RKO (cell line): Measurements from ENCODE around the gene COL4A3.

Source experiments
- DNase-seq: peaks from one replicate; pipeline ENCODE4 v3.0.0-alpha.2; 2016; ENCODE audit warnings: low spot score

Gene COL4A3

DNA sequence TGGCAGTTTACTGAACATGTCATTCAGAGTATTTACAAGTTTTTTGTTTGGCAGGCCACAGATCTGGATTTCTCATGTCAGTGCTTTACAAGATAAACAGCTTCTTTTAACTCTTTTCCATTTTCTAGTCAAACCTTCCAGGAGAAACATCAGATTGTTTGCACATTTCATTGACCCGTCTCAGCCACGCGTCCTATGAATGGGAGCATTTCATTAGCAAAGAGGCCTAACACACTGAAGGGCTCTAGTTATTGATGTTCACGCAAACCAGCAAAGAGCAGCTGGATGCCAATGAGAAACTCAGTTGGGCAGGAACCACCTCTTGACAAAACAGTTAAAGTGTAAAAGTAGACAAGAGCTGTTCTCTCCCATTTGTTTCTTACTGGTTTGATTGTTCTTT, 131.4 kb downstream of the COL4A3 start:
- no peak for DNase-seq

DNA sequence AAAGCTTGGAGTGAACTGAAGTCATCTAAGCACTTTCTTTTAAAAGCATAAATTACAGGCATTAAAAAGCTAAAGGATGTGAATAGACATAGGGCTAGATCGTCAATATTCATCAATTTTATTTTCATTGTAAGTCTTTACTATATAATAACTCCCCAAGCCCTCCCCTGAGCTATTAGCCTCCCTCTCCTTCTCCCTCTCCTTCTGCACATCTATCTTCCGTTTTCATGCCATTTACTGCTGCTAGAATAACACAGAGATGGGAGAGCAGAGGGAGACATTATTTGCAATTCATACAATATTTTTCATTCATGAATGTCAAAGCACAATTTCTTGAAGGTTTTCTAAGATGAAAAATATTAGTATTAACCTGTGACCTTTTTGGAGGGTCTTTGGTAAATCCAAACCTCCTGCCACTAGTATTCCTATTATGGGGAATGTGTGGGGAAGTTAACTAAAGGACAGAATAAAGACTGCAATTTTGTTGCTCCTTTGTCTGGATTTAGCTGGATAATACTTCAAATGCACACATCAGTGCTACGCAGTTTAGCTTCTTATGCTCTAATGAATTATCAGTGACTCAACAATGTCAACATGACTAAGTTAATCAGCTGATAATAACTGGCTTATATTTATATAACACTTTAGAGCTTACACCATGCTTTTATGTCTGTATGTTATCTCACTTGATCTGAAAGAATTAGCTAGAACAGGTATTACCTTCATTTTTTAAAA, 132.4 kb downstream of the COL4A3 start:
- no peak for DNase-seq

DNA sequence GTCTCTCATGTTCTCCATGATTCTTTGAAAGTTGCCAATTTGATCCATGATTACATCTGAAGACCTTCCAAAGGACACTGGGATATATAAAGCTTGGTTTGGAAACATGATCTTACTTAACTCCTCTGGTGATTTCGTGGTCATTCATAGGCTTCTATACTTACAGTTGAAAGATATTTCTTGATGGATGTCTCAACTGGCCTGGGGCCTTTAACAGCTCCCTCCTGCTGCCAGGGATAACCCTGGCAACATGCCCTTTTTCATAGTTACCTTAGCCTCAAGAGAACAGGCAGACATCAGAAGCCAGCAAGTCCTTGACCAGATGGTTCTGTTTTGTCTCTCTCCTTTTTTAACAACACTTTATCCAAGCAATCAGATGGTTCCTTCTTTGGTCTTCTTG, 137.1 kb downstream of the COL4A3 start:
- DNase-seq: no peak

DNA sequence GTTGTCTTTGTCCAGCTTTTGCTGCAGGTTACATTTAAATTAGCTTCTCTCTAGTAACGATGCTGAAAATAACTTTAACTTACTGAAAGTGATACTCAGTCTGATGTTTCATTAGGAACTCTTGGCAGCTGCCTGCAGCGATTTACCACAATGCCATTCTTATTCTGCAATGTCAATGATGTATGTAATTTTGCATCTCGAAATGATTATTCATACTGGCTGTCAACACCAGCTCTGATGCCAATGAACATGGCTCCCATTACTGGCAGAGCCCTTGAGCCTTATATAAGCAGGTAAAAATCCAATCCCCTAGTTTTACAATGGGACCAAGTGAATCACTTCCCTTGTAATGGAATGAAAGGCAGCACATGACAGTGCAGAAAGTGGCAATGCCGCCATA, 144.4 kb downstream of the COL4A3 start:
- DNase-seq: no peak

DNA sequence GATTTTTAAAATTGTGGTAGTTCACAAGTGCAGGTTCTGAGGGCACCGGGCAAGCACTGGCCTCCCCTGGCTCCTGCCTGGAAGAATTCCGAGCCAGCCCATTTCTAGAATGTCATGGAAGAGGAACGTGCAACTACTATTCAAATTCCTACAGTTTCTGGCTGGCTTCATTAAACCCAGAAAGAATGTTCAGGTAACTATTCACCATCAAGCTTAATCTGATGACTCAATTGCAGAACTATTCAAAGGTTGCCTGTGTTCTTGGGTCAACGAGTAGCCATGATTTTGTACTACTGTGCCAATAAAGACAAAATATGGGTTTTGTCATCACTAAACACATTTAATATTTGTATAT, 146.3 kb downstream of the COL4A3 start:
- no peak for DNase-seq

DNA sequence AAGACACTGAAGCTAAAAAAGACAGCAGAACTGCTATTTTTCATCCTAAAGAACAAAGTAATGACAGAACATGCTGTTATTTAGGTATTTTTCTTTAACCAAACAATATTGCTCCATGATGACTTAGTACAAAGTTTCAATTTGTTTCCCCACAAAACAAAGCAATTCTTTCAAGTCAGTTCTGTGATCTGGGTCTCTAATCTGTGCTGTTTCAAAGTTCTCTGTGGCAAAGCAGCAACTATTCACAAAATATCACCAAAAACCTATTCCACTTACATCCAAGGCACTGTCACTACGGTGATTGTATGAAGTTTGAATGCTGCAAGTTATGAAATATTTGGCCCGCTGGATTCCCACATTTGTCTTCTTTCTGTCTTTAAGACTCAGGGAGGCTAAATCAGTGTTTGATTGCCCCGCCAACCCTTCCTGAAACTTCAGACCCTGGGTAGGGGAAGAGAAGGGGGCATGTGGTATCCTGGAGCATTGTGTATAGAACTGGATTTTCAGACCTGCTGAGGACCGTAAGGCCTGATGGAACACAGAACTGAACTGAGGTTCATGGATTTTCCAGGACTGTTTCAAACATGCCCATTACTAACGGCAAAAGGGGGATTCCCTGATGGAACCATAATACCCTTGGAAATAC, 147.6 kb downstream of the COL4A3 start:
- no peak for DNase-seq

DNA sequence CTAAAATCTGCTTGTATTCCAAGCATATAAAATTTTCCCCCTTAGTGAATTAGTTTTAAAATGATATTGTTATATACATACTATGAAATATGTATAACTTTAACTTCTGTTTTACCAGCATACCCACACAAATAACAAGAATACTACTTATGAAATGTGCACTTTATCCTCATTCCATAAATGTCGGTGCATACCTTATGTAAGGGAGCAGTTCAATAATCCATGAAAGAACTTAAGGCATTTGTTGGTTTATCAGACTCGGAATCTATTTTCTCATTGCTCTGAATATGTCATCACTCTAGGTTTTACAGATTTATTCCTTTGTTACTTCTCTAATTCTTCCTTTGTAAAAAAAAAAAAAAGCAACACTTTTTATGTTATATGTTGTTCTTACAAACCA, 148.2 kb downstream of the COL4A3 start:
- DNase-seq: no peak

DNA sequence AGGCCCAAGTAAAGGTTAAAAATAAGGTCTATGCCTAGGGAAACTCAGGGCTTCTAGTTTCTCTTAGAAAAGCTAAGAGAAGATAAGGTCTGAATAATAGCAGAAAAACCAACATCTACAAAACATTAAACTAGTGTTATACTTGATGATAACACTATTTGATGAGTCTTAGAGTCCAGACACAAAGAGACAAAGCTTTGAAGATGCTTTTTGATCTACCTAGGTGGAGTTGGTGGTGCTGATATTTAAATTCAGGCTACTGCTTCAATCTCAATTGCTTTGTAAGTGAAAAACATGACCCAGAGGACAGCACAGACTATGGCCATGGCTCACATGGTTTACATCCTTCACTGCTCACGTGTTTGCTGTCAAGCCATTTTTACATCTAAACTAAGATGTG, 148.9 kb downstream of the COL4A3 start:
- no peak for DNase-seq

DNA sequence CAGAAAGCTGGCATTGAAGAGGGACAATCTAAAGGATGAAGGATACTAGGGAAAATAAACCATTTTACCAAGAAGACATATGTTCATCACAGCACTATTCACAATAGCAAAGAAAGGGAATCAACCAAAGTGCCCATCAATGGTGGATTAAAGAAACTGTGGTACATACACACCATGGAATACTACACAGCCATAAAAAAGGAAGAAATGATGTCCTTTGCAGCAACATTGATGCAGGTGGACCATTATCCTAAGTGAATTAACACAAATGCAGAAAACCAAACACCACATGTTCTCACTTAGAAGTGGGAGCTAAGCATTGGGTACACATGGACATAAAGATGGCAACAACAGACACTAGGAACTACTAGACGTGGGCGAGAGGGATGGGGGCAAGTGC, 153.4 kb downstream of the COL4A3 start:
- DNase-seq: no peak

DNA sequence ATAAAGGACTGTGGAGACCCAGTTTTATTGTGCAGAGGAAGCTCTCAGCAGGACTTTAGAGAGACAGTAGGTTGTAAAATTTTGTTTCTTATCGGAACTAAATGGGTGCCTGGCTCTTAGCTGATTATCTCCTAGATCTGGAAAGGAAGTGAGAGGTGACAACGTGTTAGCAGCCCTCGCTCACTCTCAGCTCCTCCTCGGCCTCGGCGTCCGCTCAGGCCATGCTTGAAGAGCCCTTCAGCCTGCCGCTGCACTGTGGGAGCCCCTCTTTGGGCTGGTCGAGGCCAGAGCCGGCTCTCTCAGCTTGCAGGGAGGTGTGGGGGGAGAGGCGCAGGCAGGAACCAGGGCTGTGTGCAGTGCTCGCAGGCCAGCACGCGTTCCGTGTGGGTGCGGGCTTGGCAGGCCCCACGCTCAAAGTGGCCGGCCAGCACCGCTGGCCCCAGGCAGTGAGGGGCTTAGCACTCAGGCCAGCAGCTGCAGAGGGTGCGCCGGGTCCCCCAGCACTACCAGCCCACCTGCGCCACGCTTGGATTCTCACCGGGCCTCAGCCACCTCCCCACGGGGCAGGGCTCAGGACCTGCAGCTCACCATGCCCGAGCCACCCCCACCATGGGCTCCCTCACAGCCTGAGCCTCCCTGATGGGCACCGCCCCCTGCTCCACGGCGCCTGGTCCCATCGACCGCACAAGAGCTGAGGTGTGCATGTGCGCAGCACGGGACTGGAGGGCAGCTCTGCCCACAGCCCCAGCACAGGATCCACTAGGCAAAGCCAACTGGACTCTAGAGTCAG, 156.1 kb downstream of the COL4A3 start:
- DNase-seq: no peak

DNA sequence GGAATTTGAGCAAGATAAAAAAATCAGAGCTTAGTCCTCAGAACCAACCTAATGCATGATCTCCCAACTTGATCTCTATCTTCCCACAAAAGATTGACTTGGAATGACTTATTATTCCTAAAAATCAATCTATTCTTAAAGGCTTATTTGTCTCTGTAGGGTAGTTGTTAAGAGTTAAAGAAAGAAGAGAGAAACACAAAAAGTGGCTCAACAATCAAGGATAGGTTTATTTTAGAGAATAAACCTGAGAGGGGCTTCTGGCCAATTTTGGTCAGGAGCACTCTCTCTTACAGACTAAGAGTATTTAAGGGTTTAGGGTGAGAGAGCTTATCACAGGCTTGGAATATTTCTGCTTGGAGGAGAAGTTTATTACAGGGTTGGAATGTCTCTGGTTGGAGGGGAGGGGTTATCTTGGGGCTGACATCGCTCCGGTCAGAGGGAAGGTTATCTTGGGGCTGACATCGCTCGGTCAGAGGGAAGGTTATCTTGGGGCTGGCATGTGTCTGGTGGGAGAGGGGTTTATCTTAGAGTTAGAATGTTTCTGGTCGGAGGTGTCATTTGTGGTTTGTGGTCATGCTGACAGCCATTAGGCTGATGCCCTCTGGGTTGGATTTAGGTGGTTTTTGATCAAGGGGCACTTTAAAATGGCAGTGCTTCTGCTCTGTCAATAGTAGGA, 158.2 kb downstream of the COL4A3 start:
- DNase-seq: no peak

DNA sequence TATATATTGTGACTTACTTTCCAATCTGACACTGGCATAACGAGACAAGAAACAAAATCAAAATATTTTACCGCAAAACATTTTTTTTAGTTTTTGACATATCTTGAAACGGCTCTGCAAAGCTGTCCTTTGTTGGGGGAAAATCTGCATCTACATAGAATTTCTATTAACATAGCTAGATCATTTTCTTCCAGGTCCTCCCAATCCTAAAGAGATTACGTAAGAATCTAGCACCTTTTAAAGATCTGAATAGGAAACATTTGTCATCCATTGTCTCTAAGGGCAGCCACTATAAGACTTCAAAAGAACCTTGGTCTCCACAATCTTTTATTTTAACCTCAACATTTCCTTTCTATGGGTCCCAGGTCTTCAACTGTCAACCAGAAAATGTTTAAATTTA, 159.4 kb downstream of the COL4A3 start:
- DNase-seq: no peak

DNA sequence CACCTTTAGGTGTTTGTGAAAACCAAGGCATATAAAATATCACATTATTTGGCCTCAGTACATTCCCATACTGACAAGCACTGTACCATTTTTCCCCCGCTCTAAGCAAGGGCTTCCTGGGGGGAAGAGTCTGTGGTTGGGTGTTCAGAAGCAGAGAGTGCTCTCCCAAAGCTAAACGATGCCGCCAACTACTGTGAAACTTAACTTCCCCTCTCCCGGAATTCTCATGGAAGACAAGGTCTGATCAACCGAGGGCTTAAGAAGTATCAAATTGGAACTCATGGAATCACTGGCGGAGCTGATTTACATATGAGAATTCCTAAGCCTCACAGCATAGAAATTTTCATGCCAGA, 160.2 kb downstream of the COL4A3 start:
- peak; percentile 42 for DNase-seq

DNA sequence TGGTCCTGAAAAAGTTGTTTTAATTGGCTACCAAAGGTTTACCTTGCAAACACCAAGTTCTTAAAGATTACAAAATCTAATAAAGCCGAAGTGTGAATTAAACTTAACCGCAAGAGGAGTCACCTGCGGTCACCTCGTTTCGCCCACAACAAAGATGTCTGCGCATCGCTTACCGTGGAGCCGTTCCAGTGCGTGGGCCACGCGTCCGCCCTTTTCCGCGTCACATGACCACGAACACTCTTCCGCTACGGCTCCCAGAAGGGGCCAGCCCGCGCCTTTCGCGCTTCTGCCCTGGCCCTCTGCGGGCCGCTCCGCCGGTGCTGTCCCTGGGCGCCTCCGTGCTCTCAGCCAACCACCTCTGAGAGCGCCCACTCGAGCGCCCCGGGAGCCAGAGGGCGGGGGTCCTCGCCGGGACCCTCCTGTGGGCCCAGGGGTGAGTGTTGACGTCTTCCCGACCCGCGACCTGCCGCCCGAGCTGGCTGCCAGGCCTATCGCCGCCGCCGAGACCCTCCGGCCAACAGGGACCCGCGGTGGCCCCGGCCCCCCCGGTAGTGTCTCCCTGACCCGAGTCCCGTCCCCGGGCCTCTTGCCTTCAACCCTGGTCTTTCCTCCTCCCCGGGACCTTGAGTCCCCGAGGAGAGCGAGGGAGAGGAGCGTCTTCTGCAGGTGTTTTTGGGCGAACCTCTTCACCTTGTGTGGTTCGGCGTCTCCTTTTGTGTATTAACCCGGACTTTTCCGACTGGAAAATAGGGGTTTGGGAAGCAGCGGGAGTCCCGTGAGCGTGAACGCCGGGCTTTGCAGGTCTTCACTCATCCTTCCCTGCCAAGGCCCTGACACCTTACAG, 160.8 kb downstream of the COL4A3 start, which contains the start of gene MFF:
MFF (plus strand) TSS at position 257 of the 844 bp plus-strand sequence. CDS start 5,415 bp downstream, outside the sequence.
- DNase-seq: peak; percentile 95

DNA sequence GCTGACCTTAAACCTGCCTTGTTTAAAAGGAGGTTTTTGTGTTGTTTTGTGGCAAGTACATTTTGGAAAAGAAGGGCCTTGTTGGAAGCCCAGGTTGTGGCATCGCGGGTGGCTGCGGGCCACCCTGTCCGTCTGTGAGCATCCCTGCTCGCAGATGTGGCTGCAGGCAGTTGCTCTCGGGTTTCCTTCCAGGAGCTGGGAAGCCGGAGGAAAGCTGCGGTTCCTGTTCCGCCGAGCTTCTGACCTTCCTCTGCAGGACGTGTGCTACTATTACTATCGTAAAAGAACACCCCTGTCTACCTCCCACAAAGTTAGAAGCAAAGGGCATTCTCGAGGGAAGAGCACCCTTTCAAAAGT, 161.4 kb downstream of the COL4A3 start:
- peak; percentile 46 for DNase-seq

DNA sequence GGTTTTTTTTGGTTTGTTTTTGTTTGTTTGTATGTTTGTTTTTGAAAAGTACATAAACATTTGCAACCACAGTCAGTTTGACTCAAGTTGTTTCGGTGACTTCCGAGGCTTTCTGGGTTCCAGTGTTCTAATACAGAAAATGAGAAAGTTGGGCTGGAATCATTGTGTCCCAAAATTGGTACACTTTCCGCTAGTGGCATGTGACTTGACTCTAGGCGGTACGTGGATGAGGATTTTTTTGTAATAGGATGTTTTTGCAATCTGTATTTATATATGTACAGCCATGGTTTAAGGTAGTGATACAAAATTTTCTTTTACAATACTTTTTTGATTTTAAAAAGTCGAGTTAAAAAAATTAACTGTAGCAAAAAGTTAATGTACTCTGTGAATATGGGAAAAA, 162.4 kb downstream of the COL4A3 start:
- DNase-seq: peak; percentile 15

DNA sequence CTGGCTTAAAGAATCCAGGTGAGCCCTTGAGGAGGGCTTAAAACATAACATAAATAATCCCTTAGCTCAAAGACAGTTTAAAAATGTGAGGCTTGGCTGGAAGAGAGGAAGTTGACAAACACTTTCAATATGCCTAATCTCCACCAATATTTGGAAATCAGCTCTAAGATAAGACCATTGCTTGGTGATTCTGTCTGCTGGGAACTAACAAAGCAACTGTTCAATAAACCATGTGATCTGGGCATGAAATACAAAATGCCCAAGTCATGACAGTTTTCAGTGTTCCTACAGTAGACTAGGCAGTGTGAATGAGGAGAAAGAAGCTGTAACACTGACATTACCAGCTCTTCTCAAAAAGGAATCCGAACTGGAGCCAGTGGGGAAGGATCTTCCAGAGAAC, 171.3 kb downstream of the COL4A3 start:
- no peak for DNase-seq

DNA sequence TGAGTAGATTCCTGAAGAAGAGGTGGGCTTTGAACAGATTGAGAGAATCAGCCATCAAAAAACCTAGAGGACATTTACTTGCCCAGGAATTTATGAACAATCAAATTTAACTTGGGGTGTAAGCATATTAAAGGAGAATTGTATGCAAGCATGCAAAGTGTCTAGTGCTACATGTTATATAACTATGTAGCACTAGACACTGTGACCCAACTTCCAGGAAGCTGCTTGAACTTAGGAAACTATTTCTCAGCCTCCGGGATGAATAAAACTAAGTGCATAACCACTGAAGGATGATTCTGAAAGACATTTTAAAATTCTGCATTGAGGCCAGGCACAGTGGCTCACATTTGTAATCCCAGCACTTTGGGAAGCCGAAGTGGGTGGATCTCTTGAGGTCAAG, 173.0 kb downstream of the COL4A3 start:
- DNase-seq: no peak

DNA sequence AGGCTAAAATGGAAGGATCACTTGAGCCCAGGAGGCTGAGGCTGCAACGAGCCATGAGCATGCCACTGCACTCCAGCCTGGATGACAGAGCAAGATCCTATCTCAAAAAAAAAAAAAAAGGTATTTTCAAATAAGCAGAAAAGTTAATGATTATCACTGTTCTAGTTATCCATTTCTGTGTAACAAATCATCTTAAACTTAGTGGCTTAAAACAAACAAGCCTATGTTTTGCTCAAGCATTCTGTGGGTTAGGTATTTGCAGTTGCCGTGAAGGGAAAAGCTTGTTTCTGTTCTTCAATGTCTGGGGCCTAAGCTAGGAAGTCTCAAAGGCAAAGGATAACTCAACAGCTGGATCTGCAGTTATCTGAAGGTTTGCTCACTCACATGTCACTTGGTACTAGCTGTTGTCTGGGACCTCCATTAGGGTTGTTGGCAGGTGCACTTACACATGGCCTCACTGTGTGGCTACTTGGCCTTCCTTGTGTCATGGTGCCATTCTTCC, 174.7 kb downstream of the COL4A3 start:
- no peak for DNase-seq

DNA sequence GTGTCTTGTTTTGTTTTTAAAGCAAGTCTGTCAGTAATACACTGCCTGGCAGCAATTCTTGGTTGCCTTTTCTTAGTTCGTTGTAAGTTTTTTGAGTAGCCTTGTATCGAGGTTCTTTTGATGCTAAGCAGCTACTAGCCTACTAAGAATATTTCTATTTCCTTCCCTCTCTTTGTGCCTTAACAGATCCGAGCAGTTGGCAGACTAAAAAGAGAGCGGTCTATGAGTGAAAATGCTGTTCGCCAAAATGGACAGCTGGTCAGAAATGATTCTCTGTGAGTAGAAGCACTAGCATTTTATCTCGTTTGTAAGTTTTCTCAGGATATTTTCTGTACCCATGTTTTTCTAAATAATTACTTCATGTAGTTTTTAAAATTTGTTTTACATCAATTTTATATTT, 175.7 kb downstream of the COL4A3 start:
- DNase-seq: no peak

DNA sequence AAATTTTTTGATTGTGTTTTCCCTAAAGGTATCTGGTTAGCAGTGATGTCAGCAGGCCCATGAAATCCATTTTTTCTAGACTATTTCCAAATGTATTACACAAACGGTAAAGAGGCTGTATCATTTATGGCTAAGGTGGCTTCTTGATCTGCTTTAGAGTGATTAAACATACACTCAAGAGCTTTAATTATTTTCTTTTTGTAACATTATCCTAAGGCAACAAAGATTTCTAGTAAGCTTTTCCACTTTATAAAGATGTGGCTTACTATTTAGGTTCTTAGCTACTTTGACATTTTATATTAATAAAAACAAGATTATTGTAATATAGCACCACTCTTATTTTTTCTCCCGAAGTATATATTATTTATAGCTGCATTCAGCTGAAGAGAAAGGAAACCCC, 177.1 kb downstream of the COL4A3 start:
- DNase-seq: no peak

DNA sequence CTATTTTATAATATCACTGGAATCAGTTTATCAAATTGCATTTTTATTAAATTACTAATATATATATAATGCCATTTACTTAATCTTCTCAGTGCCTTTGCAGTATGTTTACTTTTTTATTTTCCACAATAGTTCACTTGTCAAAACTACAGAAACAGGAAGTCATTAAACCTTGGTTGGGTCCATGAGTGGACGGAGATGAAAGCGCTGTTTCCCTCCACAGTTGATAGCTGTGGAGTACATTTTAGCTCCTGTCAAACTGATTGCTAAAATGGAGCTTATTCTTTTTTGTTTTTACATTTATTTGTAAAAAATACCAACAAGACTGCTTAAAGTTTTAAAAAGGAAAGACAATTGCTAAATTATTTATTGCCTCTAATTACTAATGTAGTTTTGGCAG, 179.8 kb downstream of the COL4A3 start:
- DNase-seq: no peak
